Progenitor cell of endocrine pancreas (in vitro differentiated cells): ENCODE data around the gene BTN2A1. TPM values are rescaled to one million over a fixed set of nuclear protein-coding genes. Genes with fewer than 3 reads are reported as not detected.

Source experiments
- DNase-seq: peaks from one replicate; pipeline ENCODE4 v3.0.0; 2021; ENCODE audit warnings: low spot score; ENCODE audit not compliant: unreplicated experiment
- H3K27ac Mint-ChIP-seq: 2 replicates; pipeline ENCODE4 v1.8.0; 2021; ENCODE audit warnings: mild to moderate bottlenecking, moderate library complexity, mixed read lengths
- H3K27me3 Mint-ChIP-seq: 2 replicates; pipeline ENCODE4 v1.8.0; 2021; ENCODE audit warnings: mixed read lengths
- H3K36me3 Mint-ChIP-seq: 2 replicates; pipeline ENCODE4 v1.8.0; 2022; ENCODE audit warnings: mixed read lengths; ENCODE audit not compliant: insufficient read depth
- H3K4me1 Mint-ChIP-seq: 2 replicates; pipeline ENCODE4 v1.8.0; 2021; ENCODE audit warnings: low read depth, mixed read lengths
- H3K4me3 Mint-ChIP-seq: 2 replicates; pipeline ENCODE4 v1.8.0; 2021; ENCODE audit warnings: low read depth, mild to moderate bottlenecking, moderate library complexity, mixed read lengths
- H3K9me3 Mint-ChIP-seq: 2 replicates; pipeline ENCODE4 v1.8.0; 2021; ENCODE audit warnings: low read depth, mixed read lengths
- total RNA-seq: library from RNA; stranded (reverse); gene quantifications from 2 replicates; pipeline ENCODE4 v1.2.1, GENCODE V29; 2021
- TF ChIP-seq, protein P1 (sequence below): fragments of 200-600 bp; sonication (generic); IDR thresholded peaks from one replicate; pipeline ENCODE4 v1.5.0; 2021; ENCODE audit warnings: antibody characterized with exemption, mild to moderate bottlenecking; ENCODE audit not compliant: unreplicated experiment

BTN2A1 gene
- total RNA-seq, 1 donor from 2014 or later, result 26.4 TPM

DNA sequence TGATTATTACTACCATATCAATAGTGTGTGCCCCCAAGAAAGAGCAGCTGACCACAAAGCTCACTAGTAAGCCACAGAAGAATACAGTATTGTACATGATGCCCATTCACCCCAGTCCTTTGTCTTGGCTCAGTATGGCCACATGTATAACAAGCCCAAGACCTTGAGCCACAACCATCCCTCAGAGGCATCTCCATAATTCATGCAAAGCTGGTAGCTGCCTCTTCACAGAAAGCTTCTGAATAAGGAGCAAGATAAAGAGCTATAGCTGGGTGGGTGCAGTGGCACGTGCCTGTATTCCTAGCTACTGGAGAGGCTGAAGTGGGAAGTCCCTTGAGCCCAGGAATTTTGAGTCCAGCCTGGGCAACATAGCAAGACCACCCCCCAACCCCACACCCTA is 37.5 kb downstream of the BTN2A1 start:
- Mint-ChIP-seq H3K27me3 (peaks cover 13% of the 10 kb centered on the region), H3K4me3 (no peak overlapping the region), H3K27ac (no peak overlapping the region), H3K9me3 (no peaks in the 10 kb centered on the region), H3K4me1 (peaks cover 30% of the 10 kb centered on the region), H3K36me3 (no peaks in the 10 kb centered on the region)
- TF ChIP-seq, protein P1, sequence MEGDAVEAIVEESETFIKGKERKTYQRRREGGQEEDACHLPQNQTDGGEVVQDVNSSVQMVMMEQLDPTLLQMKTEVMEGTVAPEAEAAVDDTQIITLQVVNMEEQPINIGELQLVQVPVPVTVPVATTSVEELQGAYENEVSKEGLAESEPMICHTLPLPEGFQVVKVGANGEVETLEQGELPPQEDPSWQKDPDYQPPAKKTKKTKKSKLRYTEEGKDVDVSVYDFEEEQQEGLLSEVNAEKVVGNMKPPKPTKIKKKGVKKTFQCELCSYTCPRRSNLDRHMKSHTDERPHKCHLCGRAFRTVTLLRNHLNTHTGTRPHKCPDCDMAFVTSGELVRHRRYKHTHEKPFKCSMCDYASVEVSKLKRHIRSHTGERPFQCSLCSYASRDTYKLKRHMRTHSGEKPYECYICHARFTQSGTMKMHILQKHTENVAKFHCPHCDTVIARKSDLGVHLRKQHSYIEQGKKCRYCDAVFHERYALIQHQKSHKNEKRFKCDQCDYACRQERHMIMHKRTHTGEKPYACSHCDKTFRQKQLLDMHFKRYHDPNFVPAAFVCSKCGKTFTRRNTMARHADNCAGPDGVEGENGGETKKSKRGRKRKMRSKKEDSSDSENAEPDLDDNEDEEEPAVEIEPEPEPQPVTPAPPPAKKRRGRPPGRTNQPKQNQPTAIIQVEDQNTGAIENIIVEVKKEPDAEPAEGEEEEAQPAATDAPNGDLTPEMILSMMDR, result no peak
- DNase-seq, result no peak

GRCh38 chr6:26497610-26498009 is 39.9 kb downstream of the BTN2A1 start:
- no peak for DNase-seq
- H3K27me3 Mint-ChIP-seq, result peaks cover 35% of the 10 kb centered on the region
- no peak overlapping the region for H3K27ac Mint-ChIP-seq
- TF ChIP-seq, protein P1, result no peak
- no peaks in the 10 kb centered on the region for H3K36me3 Mint-ChIP-seq
- no peaks in the 10 kb centered on the region for H3K9me3 Mint-ChIP-seq
- H3K4me3 Mint-ChIP-seq, result no peak overlapping the region
- peaks cover 21% of the 10 kb centered on the region for H3K4me1 Mint-ChIP-seq

- H3K4me3 Mint-ChIP-seq, result peak within 1 kb of the TSS; percentile 65
- DNase-seq, result no peak
- H3K27me3 Mint-ChIP-seq, result peaks cover 45% of the 10 kb centered on the region
Measured at GRCh38 chr6:26500102-26500501, 42.3 kb downstream of the BTN2A1 start, which contains the start of gene BTN1A1. TSS of gene BTN1A1 (plus strand) at chr6:26500303. CDS start at chr6:26501287, 984 bp downstream.

DNA sequence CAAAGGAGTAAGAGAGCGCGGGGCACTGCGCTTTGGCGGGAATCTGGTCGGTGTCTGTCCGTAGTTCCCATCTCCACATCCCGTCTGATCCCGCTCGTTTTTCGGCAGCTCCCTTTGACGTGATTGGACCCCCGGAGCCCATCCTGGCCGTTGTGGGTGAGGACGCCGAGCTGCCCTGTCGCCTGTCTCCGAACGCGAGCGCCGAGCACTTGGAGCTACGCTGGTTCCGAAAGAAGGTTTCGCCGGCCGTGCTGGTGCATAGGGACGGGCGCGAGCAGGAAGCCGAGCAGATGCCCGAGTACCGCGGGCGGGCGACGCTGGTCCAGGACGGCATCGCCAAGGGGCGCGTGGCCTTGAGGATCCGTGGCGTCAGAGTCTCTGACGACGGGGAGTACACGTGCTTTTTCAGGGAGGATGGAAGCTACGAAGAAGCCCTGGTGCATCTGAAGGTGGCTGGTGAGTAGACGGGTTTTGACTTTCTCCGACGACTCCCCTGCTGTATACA is 43.8 kb downstream of the BTN2A1 start:
- peaks cover 49% of the 10 kb centered on the region for H3K27me3 Mint-ChIP-seq
- peak overlapping the region; percentile 65 for H3K4me3 Mint-ChIP-seq
- H3K36me3 Mint-ChIP-seq, result peaks cover 1% of the 10 kb centered on the region
- no peak overlapping the region for H3K27ac Mint-ChIP-seq
- no peaks in the 10 kb centered on the region for H3K9me3 Mint-ChIP-seq
- peaks cover 9% of the 10 kb centered on the region for H3K4me1 Mint-ChIP-seq
- no peak for DNase-seq
- TF ChIP-seq, protein P1, result no peak

More at GRCh38 chr6:26500102-26500501, 42.3 kb downstream of the BTN2A1 start, which contains the start of gene BTN1A1:
- TF ChIP-seq, protein P1, result no peak
- Mint-ChIP-seq H3K27ac (no peak within 1 kb of the TSS), H3K4me1 (peaks cover 9% of the 10 kb centered on the region), H3K9me3 (no peaks in the 10 kb centered on the region), H3K36me3 (no peaks in the 10 kb centered on the region)

- Mint-ChIP-seq H3K27ac (no peak overlapping the region), H3K4me3 (no peak overlapping the region), H3K4me1 (peaks cover 9% of the 10 kb centered on the region), H3K36me3 (peaks cover 1% of the 10 kb centered on the region), H3K27me3 (peaks cover 48% of the 10 kb centered on the region), H3K9me3 (no peaks in the 10 kb centered on the region)
- no peak for DNase-seq
- TF ChIP-seq, protein P1, result no peak
Measured at GRCh38 chr6:26502165-26502564, 44.4 kb downstream of the BTN2A1 start.
